Measurements from ENCODE around the gene SAMD11.

Gene SAMD11

DNA sequence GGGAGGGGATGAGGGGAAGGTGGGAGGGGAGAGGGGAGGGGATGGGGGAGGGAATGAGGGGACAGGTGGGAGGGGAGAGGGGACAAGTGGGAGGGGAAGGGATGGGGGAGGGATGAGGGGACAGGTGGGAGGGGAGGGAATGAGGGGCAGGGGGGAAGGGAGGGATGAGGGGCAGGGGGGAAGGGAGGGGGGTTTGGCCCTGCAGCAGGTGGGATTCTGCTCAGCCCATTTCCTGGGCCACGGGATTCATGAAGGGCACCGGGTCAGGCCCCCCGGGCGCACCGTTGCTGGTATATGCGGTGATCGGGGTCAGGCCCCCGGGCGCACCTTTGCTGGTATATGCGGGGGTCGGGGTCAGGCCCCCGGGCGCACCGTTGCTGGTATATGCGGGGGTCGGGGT, 15.1 kb upstream of the SAMD11 start:
- TF ChIP-seq JUND (IDR thresholded peaks at IDR 0.05; ENCODE audit: low read depth), result no peak
- no peak for DNase-seq (ENCODE audit: low read depth in 1 of 2, low spot score in 1 of 2)
- in situ Hi-C loops (cut with HindIII; ENCODE audit: low pct_unique_long_range_greater_than_20kb, low sequenced_read_pairs), result no loop called here

GRCh38 chr1:909861-910310, 13.8 kb upstream of the SAMD11 start:
- in situ Hi-C loops (cut with HindIII; ENCODE audit: low pct_unique_long_range_greater_than_20kb, low sequenced_read_pairs), result no loop called here
- peak in 1 of 2 experiments; percentile 18 for DNase-seq (ENCODE audit: low read depth in 1 of 2, low spot score in 1 of 2)
- no peak for TF ChIP-seq JUND (IDR thresholded peaks at IDR 0.05; ENCODE audit: low read depth)

- peak in 1 of 2 experiments; percentile 2 for DNase-seq (ENCODE audit: low read depth in 1 of 2, low spot score in 1 of 2)
- no peak for TF ChIP-seq JUND (IDR thresholded peaks at IDR 0.05; ENCODE audit: low read depth)
- in situ Hi-C loops (cut with HindIII; ENCODE audit: low pct_unique_long_range_greater_than_20kb, low sequenced_read_pairs), result no loop called here
Observed at GRCh38 chr1:910311-910880, 13.3 kb upstream of the SAMD11 start.

DNA sequence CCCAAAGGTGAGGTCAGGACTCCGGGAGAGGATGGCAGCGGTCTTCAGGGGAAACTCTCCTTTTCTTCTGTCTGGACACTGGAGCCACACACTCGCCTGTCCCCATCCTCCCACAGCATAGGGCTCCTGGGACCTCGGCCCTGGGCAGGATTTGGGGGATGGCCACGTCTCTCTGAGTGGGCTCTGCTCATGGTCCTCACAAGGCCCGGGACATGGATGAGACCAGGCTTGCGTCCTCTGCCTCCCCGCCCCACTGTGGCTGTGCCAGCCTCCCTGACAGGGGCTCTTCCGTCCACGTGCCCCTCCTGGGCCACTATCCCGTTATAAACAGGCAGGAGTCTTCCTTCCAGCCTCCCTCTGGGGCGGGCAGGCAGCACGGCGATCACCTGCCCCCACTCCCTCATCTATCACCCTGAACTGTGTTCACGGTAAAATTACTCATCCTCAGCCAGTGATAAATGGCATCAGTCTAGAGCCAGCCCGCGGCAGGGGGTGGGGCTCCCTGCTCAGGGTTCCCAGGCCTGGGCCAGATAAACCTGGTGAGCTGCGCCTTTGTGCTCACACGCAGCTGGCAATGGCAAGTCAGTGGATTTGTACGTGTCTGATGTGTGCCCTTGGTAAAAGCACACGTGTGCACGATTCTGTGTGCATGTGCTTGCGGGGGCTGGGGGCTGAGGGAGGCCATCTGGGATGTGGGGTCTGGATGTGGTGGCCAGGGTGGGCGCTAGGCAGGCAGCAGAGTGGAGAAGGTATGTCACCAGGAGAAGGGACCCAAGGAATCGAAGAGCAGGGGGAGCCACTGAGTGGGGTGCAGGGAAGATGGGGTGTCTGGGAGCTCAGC, 12.6 kb upstream of the SAMD11 start:
- no peak for DNase-seq (ENCODE audit: low read depth in 1 of 2, low spot score in 1 of 2)
- in situ Hi-C loops (cut with HindIII; ENCODE audit: low pct_unique_long_range_greater_than_20kb, low sequenced_read_pairs), result no loop called here
- TF ChIP-seq JUND (IDR thresholded peaks at IDR 0.05; ENCODE audit: low read depth), result no peak

DNA sequence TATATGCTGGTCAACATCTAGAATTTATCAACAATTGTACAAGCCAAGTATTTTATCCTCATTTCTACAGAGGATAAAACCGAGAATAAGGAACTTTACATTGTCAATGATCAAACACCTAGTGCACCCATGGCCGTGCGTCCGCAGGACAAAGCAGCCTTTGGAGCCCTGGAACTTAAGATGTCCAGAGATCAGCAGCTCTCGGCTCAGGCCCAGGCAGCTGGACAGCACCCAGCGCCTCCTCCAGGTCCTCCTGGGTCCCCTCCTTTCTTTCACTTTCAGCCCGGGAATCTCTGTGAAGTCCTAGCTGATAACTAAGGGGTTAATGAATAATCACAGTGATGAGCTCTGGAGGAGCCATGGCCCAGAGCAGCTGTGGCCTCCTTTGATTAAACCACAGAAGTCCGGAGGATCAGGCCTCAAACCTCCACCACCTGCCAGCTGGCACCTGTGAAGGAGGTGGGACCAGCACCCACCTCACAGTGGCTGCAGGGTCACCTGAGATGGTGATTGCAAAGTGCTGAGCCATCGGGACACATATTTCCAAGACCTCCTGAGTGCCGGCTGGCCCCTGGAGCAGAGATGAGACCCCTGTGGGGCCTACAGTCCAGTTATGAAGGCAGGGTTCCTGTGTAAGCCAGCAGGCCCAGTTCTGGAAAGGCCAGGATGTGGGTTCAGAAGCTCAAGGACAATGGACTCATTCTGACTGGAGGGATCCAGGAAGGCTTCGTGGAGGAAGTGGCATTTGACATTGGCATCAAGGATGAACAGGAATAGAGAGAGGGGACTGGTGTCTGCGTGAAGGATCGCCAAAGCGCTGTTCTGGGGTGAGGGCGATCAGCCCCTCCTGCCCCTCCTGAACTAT, 11.6 kb upstream of the SAMD11 start:
- TF ChIP-seq JUND (IDR thresholded peaks at IDR 0.05; ENCODE audit: low read depth), result no peak
- in situ Hi-C loops (cut with HindIII; ENCODE audit: low pct_unique_long_range_greater_than_20kb, low sequenced_read_pairs), result no loop called here
- DNase-seq (ENCODE audit: low read depth in 1 of 2, low spot score in 1 of 2), result no peak

- no peak for DNase-seq (ENCODE audit: low read depth in 1 of 2, low spot score in 1 of 2)
- TF ChIP-seq JUND (IDR thresholded peaks at IDR 0.05; ENCODE audit: low read depth), result no peak
- in situ Hi-C loops (cut with HindIII; ENCODE audit: low pct_unique_long_range_greater_than_20kb, low sequenced_read_pairs), result no loop called here
Observed at GRCh38 chr1:912740-913301, 10.9 kb upstream of the SAMD11 start.

DNA sequence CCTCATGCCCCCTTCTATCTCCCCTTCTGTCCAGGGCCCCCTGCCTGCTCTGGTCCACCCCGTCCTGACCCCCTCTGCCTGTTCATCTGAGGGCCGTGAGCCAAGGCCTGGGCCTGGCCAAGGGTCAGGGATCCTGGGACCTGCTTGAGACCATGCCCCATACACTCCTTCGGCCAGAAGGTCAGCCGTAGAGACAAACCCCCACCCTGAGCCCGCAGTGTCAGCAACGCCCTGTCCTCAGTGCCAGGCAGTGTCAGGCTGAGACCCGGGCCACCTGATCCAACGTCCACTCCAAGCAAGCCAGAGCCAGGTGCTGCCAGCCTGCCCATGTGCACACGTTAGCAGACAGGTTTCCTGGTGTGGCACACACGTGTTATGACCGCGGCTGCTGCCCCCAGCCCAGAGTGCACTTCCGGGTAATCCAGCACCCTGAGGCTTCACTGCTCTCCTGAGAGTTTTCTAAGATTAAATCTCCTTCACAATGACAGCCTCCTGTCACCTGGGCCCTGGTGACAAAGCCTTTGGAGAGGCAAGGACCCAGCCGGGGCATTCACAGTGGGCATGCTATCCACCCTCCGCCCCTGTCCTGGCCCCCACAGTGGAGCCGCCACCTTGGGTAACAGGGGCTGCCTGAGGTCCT, 10.1 kb upstream of the SAMD11 start:
- in situ Hi-C loops (cut with HindIII; ENCODE audit: low pct_unique_long_range_greater_than_20kb, low sequenced_read_pairs), result no loop called here
- no peak for TF ChIP-seq JUND (IDR thresholded peaks at IDR 0.05; ENCODE audit: low read depth)
- peak in 1 of 2 experiments; percentile 48 for DNase-seq (ENCODE audit: low read depth in 1 of 2, low spot score in 1 of 2)

GRCh38 chr1:914131-914890, 9.4 kb upstream of the SAMD11 start:
- no peak for DNase-seq (ENCODE audit: low read depth in 1 of 2, low spot score in 1 of 2)
- in situ Hi-C loops (cut with HindIII; ENCODE audit: low pct_unique_long_range_greater_than_20kb, low sequenced_read_pairs), result no loop called here
- no peak for TF ChIP-seq JUND (IDR thresholded peaks at IDR 0.05; ENCODE audit: low read depth)

DNA sequence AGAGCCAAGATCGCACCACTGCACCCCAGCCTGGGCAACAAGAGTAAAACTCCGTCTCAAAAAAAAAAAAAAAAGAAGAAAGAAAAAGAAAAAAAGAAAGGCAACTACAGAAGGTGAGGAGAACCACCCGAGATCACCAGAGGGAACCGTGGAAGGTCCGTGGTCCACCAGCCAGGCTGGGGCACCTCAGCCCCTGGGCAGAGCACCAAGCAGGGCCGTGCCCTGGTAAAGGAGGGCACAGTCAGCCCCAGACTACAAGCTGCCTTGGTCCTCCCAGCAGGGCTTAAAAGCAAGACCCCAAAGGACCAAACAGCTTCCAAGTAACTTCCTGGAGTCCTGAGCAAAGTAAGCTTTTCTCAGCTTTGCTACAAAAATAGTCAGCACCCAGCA, 8.8 kb upstream of the SAMD11 start:
- no peak for DNase-seq (ENCODE audit: low read depth in 1 of 2, low spot score in 1 of 2)
- in situ Hi-C loops (cut with HindIII; ENCODE audit: low pct_unique_long_range_greater_than_20kb, low sequenced_read_pairs), result no loop called here
- TF ChIP-seq JUND (IDR thresholded peaks at IDR 0.05; ENCODE audit: low read depth), result no peak

DNA sequence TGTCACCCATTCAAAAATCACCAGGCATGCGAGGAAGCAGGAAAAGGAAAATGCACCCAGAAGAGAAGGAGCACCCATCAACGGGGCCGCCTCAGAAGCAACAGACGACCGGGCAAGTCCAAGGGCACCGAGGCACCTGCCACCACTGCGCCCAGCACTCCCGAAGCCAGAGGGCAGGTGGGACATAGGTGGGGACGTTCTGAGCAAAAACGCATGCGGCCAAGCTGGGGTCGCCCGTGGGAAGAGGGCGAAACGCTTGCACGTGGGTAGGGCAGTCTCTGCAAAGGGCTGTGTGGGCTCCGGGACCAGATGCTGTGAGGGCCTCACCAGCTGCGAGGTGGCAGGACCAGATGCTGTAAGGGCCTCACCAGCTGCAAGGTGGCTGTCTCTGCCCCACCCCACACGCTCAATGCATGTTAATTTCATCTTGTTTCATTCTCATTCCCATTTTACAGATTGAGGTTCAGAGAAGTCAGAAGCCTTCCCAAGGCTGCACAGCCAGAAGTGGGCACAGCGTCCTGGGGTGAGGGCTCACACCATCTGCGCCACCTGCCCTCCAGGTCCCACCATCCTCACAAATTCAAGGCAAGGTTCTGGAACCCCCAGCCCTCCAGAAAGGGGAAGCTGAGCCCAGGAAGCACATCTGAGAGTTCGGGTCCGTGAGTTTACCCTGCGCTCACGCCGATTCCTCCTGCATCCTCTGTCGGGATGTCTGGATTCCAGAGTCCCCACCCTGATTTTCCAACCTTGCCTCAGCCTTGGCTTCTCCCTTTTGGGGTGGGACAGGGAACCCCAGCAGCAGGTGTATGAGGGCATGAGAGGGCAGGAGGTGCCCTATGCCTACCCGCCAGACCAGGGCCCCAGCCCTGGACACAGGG, 8.2 kb upstream of the SAMD11 start:
- in situ Hi-C loops (cut with HindIII; ENCODE audit: low pct_unique_long_range_greater_than_20kb, low sequenced_read_pairs), result no loop called here
- DNase-seq (ENCODE audit: low read depth in 1 of 2, low spot score in 1 of 2), result no peak
- no peak for TF ChIP-seq JUND (IDR thresholded peaks at IDR 0.05; ENCODE audit: low read depth)
